CD4-positive, alpha-beta T cell (primary cell): Measurements from ENCODE around the gene GPR17. TPM values are rescaled to one million over a fixed set of nuclear protein-coding genes. Genes with fewer than 3 reads are reported as not detected.

Experiments used
- ATAC-seq: fragments of 200-7000 bp; cut with Tn5 transposase; one replicate; pipeline ENCODE4 v1.10.0; 2022; ENCODE audit warnings: mild to moderate bottlenecking; ENCODE audit not compliant: poor library complexity
- CTCF ChIA-PET: fragments of 350-600 bp; sonication (Branson Sonifier 250); formaldehyde crosslinking; loops from one replicate; lab custom pipeline; 2021; ENCODE audit warnings: antibody characterized with exemption, inconsistent platforms; lab: Charles Lee
- POLR2A ChIA-PET: fragments of 350-600 bp; sonication (Branson Sonifier 250); formaldehyde crosslinking; loops from one replicate; lab custom pipeline; 2021; ENCODE audit warnings: antibody characterized with exemption, inconsistent platforms; lab: Charles Lee
- DNase-seq, 14 experiments: peaks; one replicate each; pipeline ENCODE4 v3.0.0-alpha.2; 2013 to 2020; ENCODE audit warnings: mixed read lengths in 2 of 14
- H3K27ac ChIP-seq, 2 donors: one replicate each; pipeline versions ENCODE4 v1.5.1 to v1.7.0; 2013; ENCODE audit warnings: low read length in 2 of 2, low read depth in 1 of 2, mild to moderate bottlenecking in 1 of 2
- H3K27me3 ChIP-seq, 2 experiments: 1 replicate in 1 of 2; 2 replicates in 1 of 2; pipeline versions ENCODE4 v1.6.1 to v1.7.0; 2013; ENCODE audit warnings: low read length in 2 of 2, control low read depth in 1 of 2, mild to moderate bottlenecking in 1 of 2, moderate library complexity in 1 of 2; ENCODE audit not compliant: insufficient read depth in 2 of 2, control insufficient read depth in 1 of 2
- H3K36me3 ChIP-seq: one replicate; pipeline ENCODE4 v1.6.1; 2013; ENCODE audit warnings: low read length, control low read depth; ENCODE audit not compliant: insufficient read depth
- H3K4me1 ChIP-seq: one replicate; pipeline ENCODE4 v1.6.1; 2013; ENCODE audit warnings: low read length, control low read depth; ENCODE audit not compliant: insufficient read depth
- H3K4me3 ChIP-seq: one replicate; pipeline ENCODE4 v1.5.1; 2013; ENCODE audit warnings: mild to moderate bottlenecking, low read length, moderate library complexity
- H3K9me3 ChIP-seq, 2 experiments: 1 replicate in 1 of 2; 2 replicates in 1 of 2; pipeline versions ENCODE4 v1.6.1 to v1.7.0; 2013; ENCODE audit warnings: low read length in 2 of 2, mild to moderate bottlenecking in 2 of 2, control low read depth in 1 of 2, moderate library complexity in 1 of 2; ENCODE audit not compliant: control insufficient read depth in 1 of 2, insufficient read depth in 1 of 2
- H3K27ac Mint-ChIP-seq: one replicate; pipeline ENCODE4 v1.8.0; 2020; ENCODE audit warnings: mixed read lengths
- H3K27me3 Mint-ChIP-seq: one replicate; pipeline ENCODE4 v1.8.0; 2021; ENCODE audit warnings: mixed read lengths
- H3K36me3 Mint-ChIP-seq: one replicate; pipeline ENCODE4 v1.8.0; 2021; ENCODE audit warnings: low read depth, mixed read lengths
- H3K4me1 Mint-ChIP-seq: one replicate; pipeline ENCODE4 v1.8.0; 2021; ENCODE audit warnings: low read depth, mixed read lengths
- H3K4me3 Mint-ChIP-seq: one replicate; pipeline ENCODE4 v1.8.0; 2020; ENCODE audit warnings: mild to moderate bottlenecking, mixed read lengths
- H3K9me3 Mint-ChIP-seq: one replicate; pipeline ENCODE4 v1.8.0; 2020; ENCODE audit warnings: mixed read lengths
- intact Hi-C, 2 experiments: fragments of 100-400 bp; cut with DNase I in 1 of 2; cut with micrococcal nuclease in 1 of 2; formaldehyde crosslinking; loops; one replicate each; pipeline versions ENCODE4 v1.15.1 to v1.9.0; 2023 to 2025; cut with DNase I, micrococcal nuclease
- total RNA-seq, 174 experiments: library from RNA in 2 of 174; stranded (reverse) in 2 of 174; gene quantifications; one replicate each; pipeline ENCODE4 v1.2.3 and lab custom pipeline; 2021 to 2026
- TF ChIP-seq, protein P1 (sequence below): fragments of 200-600 bp; IDR thresholded peaks from one replicate; pipeline ENCODE4 v1.8.0; 2022; ENCODE audit warnings: antibody characterized with exemption, mild to moderate bottlenecking

Gene GPR17
- total RNA-seq, 2 experiments from 2014 or later, result not detected

GRCh38 chr2:127614731-127615130 is 31.2 kb upstream of the GPR17 start:
- H3K27ac Mint-ChIP-seq, result peak overlapping the region; percentile 77
- intact Hi-C loops, result no loop called here
- DNase-seq, result no peak

GRCh38 chr2:127615511-127616166 is 30.3 kb upstream of the GPR17 start:
- Histone ChIP-seq H3K27ac (no peak overlapping the region), H3K27me3 (peaks cover 0 to 2% of the 10 kb centered on the region in 2 experiments), H3K4me1 (peaks cover 3% of the 10 kb centered on the region), H3K36me3 (no peaks in the 10 kb centered on the region), H3K9me3 (peaks cover 9 to 22% of the 10 kb centered on the region in 2 experiments), H3K4me3 (no peak overlapping the region)
- ATAC-seq, result peak; percentile 32
- Mint-ChIP-seq H3K9me3 (peaks cover 6% of the 10 kb centered on the region), H3K4me3 (peak overlapping the region; percentile 21), H3K27ac (peak overlapping the region; percentile 77), H3K4me1 (peaks cover 32% of the 10 kb centered on the region), H3K27me3 (no peaks in the 10 kb centered on the region), H3K36me3 (no peaks in the 10 kb centered on the region)
- ChIA-PET POLR2A (interaction anchor here (0.9 to 1.2 kb wide), 2 partner anchors 24 to 27 kb away, joined by 3 to 4 read pairs; no protein-coding TSS in a partner anchor), CTCF (interaction anchor here (1.2 kb wide), 1 partner anchor 24 kb away, joined by 4 read pairs; no protein-coding TSS in a partner anchor)
- TF ChIP-seq, protein P1, sequence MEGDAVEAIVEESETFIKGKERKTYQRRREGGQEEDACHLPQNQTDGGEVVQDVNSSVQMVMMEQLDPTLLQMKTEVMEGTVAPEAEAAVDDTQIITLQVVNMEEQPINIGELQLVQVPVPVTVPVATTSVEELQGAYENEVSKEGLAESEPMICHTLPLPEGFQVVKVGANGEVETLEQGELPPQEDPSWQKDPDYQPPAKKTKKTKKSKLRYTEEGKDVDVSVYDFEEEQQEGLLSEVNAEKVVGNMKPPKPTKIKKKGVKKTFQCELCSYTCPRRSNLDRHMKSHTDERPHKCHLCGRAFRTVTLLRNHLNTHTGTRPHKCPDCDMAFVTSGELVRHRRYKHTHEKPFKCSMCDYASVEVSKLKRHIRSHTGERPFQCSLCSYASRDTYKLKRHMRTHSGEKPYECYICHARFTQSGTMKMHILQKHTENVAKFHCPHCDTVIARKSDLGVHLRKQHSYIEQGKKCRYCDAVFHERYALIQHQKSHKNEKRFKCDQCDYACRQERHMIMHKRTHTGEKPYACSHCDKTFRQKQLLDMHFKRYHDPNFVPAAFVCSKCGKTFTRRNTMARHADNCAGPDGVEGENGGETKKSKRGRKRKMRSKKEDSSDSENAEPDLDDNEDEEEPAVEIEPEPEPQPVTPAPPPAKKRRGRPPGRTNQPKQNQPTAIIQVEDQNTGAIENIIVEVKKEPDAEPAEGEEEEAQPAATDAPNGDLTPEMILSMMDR, result no peak
- intact Hi-C loops, result no loop called here
- DNase-seq, result peak in 2 of 14 experiments; percentile 32 to 46

More at GRCh38 chr2:127614731-127615130, 31.2 kb upstream of the GPR17 start:
- ChIA-PET POLR2A (interaction anchor here (1.0 to 1.6 kb wide), 2 partner anchors 22 to 87 kb away, joined by 3 to 8 read pairs; partner anchors contain the start of gene SFT2D3), CTCF (interaction anchor here (1.3 kb wide), 1 partner anchor 35 kb away, joined by 3 read pairs; no protein-coding TSS in a partner anchor)
- TF ChIP-seq, protein P1, result no peak
- Mint-ChIP-seq H3K36me3 (no peaks in the 10 kb centered on the region), H3K9me3 (peaks cover 6% of the 10 kb centered on the region), H3K27me3 (no peaks in the 10 kb centered on the region), H3K4me1 (peaks cover 32% of the 10 kb centered on the region), H3K4me3 (peak overlapping the region; percentile 25)
- no peak for ATAC-seq
- H3K9me3 ChIP-seq, result peaks cover 9 to 19% of the 10 kb centered on the region in 2 experiments
- no peak overlapping the region for H3K4me3 ChIP-seq
- peaks cover 3% of the 10 kb centered on the region for H3K4me1 ChIP-seq
- H3K27me3 ChIP-seq, result peaks cover 0 to 2% of the 10 kb centered on the region in 2 experiments
- no peaks in the 10 kb centered on the region for H3K36me3 ChIP-seq
- H3K27ac ChIP-seq, result no peak overlapping the region

DNA sequence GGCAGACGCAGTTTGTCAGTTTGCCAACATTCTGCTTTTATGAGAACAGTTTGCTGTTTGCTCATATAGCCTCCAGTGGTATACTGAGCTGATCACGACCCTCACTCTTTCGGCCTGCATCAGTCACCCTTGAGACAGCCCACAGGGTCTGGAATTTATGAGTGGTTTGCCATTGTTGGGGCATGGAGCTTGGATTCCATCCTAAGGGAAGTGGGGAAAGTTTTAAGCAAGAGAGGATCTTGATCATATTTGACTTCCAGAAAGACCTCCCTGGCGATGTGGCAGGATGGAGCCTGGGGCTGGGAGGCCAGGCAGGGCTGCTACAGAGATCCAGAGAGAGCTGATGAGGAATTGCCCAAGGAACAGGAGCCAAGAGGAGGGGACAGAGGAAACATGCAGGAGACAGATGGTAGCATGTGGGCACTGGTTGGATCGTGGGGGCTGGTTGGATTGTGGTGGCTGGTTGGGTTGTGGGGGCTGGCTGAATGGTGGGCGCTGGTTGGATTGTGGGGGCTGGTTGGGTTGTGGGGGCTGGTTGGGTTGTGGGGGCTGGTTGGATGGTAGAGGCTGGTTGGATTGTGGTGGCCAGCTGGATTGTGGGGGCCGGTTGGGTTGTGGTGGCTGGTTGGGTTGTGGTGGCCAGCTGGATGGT is 27.3 kb upstream of the GPR17 start:
- ATAC-seq, result no peak
- H3K36me3 Mint-ChIP-seq, result no peaks in the 10 kb centered on the region
- POLR2A ChIA-PET, result no interaction called here
- no peak overlapping the region for H3K4me3 Mint-ChIP-seq
- Histone ChIP-seq H3K27me3 (no peaks in the 10 kb centered on the region), H3K9me3 (peaks cover 2 to 3% of the 10 kb centered on the region in 2 experiments), H3K4me3 (no peak overlapping the region), H3K4me1 (peaks cover 3% of the 10 kb centered on the region), H3K27ac (no peak overlapping the region), H3K36me3 (no peaks in the 10 kb centered on the region)
- H3K27me3 Mint-ChIP-seq, result no peaks in the 10 kb centered on the region
- intact Hi-C loops, result no loop called here
- no peak overlapping the region for H3K27ac Mint-ChIP-seq
- DNase-seq, result no peak
- TF ChIP-seq, protein P1, result no peak
- CTCF ChIA-PET, result no interaction called here
- peaks cover 32% of the 10 kb centered on the region for H3K4me1 Mint-ChIP-seq
- no peaks in the 10 kb centered on the region for H3K9me3 Mint-ChIP-seq
